ENCODE data around the gene GAS2L1. TPM values are rescaled to one million over a fixed set of nuclear protein-coding genes. Genes with fewer than 3 reads are reported as not detected.
A peak's percentile ranks its signal among the peaks of the same experiment; 100 is the strongest.

Gene GAS2L1
- total and polyA plus RNA-seq, 3 donors from 2014 or later, result 84.9 to 197 (median 191) TPM

DNA sequence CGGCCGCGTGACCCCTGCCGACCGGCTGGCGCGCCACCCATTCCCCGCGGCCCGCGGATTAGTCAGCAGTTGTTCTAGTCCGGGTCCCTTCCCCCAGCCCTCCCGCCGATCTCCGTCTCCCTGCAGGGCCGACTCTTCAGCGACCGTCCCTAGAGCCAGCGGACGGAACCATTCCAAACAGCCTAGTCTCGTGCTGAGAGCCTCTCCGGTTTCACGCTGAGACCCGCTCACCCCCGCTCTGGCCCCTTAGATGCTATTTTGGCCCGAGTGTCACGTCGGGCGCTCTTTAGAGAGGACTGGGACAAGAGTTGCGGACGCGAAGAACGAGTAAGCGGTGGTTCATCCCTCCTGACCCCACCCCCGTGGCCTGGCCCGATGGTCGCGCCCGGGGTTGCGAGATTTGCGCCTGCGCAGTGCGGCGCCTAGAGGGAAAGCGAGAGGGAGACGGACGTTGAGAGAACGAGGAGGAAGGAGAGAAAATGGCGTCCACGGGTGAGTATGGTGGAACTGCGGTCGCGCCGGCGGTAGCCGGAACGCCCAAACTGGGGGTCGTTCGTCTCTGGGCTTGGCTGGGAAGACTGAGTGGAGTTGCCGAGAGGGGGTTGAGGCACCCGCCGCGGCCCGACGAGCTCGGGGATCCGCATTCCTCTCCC is 38.5 kb upstream of the GAS2L1 start, which contains the start of the genes EWSR1 and RHBDD3:
TSS of gene EWSR1 (plus strand) at position 411 of the 653 bp plus-strand sequence. CDS start at position 480, 69 bp downstream.
TSS of gene RHBDD3 (minus strand) at position 124 of the 653 bp plus-strand sequence. CDS start 2,355 bp downstream, outside the sequence.
- Histone ChIP-seq H3K27ac (peak within 1 kb of the TSS; percentile 95 to 99), H3K36me3 (ENCODE audit: low read depth, missing control alignments) (no peaks in the 10 kb centered on the region), H3K27me3 (no peaks in the 10 kb centered on the region), H3K4me1 (peaks cover 46% of the 10 kb centered on the region), H3K4me3 (peak within 1 kb of the TSS; percentile 96 to 98), H3K9me3 (no peaks in the 10 kb centered on the region)
- TF ChIP-seq POLR2A (IDR thresholded peaks at IDR 0.05) (peak; percentile 67), CTCF (IDR thresholded peaks at IDR 0.05) (peak in 1 of 3 experiments; percentile 24)
- intact Hi-C loops (cut with DNase I; ENCODE audit: low total_unique reads), result no loop called here
- WGBS, 2 donors, result 0 to 1% methylated on average over 30 to 67 of the region's 67 CpGs
- peak; percentile 96 for DNase-seq

GRCh38 chr22:29268511-29269229 is 37.8 kb upstream of the GAS2L1 start:
- Histone ChIP-seq H3K27ac (peak overlapping the region; percentile 95 to 99), H3K4me3 (peak overlapping the region; percentile 96 to 98), H3K36me3 (ENCODE audit: low read depth, missing control alignments) (no peaks in the 10 kb centered on the region), H3K27me3 (no peaks in the 10 kb centered on the region), H3K9me3 (no peaks in the 10 kb centered on the region), H3K4me1 (peaks cover 46% of the 10 kb centered on the region)
- DNase-seq, result peak; percentile 74
- intact Hi-C loops (cut with DNase I; ENCODE audit: low total_unique reads), result no loop called here
- WGBS, 2 donors, result 0% methylated on average over 21 to 33 of the region's 51 CpGs
- TF ChIP-seq CTCF (IDR thresholded peaks at IDR 0.05), result no peak
- no peak for TF ChIP-seq POLR2A (IDR thresholded peaks at IDR 0.05)

GRCh38 chr22:29269230-29269604 is 37.2 kb upstream of the GAS2L1 start:
- 1 to 2% methylated on average over 14 of the region's 14 CpGs for WGBS, 2 donors
- Histone ChIP-seq H3K4me1 (peaks cover 46% of the 10 kb centered on the region), H3K36me3 (ENCODE audit: low read depth, missing control alignments) (no peaks in the 10 kb centered on the region), H3K4me3 (peak overlapping the region; percentile 96 to 98), H3K9me3 (no peaks in the 10 kb centered on the region), H3K27ac (peak overlapping the region; percentile 95 to 99), H3K27me3 (no peaks in the 10 kb centered on the region)
- DNase-seq, result no peak
- TF ChIP-seq POLR2A (IDR thresholded peaks at IDR 0.05) (no peak), CTCF (IDR thresholded peaks at IDR 0.05) (no peak)
- intact Hi-C loops (cut with DNase I; ENCODE audit: low total_unique reads), result no loop called here

GRCh38 chr22:29269731-29270474 is 36.5 kb upstream of the GAS2L1 start:
- WGBS, 2 donors, result 5 to 7% methylated on average over 13 of the region's 13 CpGs
- Histone ChIP-seq H3K27me3 (no peaks in the 10 kb centered on the region), H3K27ac (peak overlapping the region; percentile 95 to 99), H3K4me3 (peak overlapping the region; percentile 96 to 98), H3K9me3 (no peaks in the 10 kb centered on the region), H3K36me3 (ENCODE audit: low read depth, missing control alignments) (no peaks in the 10 kb centered on the region), H3K4me1 (peaks cover 46% of the 10 kb centered on the region)
- intact Hi-C loops (cut with DNase I; ENCODE audit: low total_unique reads), result no loop called here
- no peak for TF ChIP-seq POLR2A (IDR thresholded peaks at IDR 0.05)
- TF ChIP-seq CTCF (IDR thresholded peaks at IDR 0.05), result no peak
- DNase-seq, result no peak
